IPS DF 4.7 (cell line): ENCODE data around the gene C1QTNF5.
"Not testable (repeated sequence)": the region's sequence is repeated elsewhere in the genome, so short reads cannot be mapped to it uniquely, and the experiment has no call there.

Source experiments
- DNase-seq: peaks from one replicate; pipeline ENCODE4 v3.0.0-alpha.2; 2013; ENCODE audit warnings: low spot score; ENCODE audit errors: extremely low read depth

C1QTNF5 gene, protein sequence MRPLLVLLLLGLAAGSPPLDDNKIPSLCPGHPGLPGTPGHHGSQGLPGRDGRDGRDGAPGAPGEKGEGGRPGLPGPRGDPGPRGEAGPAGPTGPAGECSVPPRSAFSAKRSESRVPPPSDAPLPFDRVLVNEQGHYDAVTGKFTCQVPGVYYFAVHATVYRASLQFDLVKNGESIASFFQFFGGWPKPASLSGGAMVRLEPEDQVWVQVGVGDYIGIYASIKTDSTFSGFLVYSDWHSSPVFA

DNA sequence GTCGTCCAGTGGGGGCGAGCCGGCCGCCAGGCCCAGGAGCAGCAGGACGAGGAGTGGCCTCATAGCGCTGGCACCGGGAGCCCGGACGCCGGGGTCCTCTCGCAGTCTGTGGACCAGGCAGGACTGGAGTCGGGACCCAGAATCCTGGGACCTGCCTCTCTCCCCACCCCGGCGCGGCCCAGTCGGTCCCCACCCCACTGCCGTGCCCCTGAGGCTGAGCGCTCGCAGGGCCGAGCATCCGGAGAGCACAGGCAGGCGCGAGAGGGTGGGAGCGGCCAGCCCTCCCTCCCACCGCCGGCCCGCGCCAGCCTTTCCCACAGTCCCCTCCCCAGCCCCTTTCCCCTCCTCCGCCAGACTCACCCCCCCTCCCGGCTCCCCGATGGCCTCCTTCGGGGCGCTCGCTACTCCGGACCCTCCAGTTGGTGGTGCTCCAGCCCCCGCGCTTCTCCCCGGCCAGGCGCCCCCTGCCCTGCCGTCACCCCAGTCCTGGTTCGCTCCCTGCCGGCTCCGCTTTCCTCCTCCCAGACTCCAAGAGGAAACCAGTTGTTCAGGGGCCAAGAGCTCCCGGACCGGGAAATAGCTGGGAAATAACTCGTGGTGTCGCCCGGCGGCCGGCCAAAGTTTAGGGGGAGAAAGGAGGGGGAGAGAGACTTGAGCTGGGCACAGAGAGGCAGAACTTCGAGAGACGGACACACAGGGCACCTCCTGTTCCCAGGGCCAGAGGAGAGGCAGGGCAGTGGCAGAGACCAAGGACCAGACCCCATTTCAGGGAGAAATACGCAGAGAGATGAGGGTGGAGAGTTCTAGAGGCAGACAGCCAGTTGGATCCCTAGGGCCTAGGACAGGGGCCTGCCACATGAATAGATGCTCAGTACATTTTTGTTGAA is at the start of gene C1QTNF5:
C1QTNF5 (minus strand) TSS at position 549 of the 887 bp plus-strand sequence; CDS start at position 63, 486 bp downstream.
- DNase-seq, result no peak

DNA sequence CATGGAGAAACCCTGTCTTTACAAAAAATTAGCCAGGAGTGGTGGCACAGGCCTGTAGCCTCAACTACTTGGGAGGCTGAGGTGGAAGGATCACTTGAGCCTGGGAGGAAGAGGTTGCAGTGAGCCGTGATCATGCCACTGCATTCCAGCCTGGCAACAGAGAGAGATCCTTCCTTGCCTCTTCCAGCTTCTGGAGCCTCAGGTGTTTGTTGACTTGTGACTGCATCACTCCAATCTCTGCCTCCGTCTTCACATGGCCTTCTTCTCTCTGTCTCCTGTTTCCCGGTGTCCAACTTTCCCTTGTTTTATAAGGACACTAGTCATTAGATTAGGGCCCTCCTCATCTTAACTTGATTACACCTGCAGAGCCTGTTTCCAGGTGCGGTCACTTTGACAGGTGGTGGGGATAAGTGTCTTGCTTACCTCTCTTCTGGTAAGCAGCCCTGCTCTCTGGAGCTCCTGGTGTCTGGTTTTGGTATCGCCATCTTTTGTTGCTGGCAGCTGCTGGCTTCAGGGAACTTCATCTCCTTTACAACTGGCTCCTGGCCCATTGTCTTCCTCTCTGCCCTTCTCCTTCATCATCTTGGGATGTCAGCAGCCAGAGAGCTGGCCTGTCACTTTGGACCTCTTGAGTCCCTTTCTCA is 49.0 kb upstream of the C1QTNF5 start:
- DNase-seq, result no peak

DNA sequence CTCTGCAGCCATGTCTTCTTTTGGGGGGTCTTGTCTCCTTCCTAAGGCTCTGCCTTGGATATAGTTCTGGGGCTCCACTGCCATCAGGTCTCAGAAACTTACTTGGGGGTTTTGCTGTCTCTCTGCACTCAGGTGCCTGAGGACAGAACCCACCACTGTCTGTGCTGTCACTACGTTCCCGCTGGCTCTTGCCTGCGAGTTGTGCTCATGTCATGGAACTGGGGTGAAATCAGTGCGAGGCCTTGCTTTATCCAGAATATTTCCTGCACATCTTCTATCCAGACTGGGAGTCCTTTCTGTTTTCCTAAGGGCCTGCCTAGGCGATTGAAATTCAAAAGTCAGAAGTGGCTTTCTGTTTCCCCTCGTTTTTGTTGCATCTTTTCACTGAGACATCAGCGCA is 47.4 kb upstream of the C1QTNF5 start:
- no peak for DNase-seq

DNA sequence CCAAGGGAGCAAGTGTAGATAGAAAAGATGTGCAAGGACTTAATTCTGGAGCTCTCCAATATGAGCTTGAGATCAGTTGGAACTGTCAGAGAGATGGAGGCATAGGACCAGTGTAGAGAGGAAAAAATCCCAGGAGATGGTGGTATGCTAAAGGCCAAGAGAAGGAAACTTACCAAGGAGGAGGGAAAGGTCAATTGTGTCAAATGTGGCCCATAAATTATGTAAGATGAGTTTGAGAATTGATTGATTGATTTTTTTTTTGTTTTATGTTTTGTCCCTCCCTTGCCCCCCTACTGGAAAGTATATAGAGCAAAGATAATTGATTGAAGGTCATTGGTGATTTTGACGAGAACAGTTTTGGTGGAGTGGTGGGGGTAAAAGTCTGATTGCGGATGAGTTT is 43.6 kb upstream of the C1QTNF5 start:
- DNase-seq, result no peak

DNA sequence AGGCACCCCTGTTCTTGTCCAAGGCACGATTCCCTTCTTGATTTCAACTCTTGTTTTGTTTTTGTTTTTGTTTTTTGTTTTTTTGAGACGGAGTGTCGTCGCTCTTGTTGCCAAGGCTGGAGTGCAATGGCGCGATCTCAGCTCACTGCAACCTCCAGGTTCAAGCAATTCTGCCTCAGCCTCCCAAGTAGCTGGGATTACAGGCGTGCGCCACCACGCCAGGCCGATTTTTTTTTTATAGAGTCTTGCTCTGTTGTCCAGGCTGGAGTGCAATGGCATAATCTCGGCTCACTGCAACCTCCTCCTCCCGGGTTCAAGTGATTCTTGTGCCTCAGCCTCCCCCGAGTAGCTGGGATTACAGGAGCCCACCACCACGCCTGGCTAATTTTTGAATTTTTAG is 41.8 kb upstream of the C1QTNF5 start:
- not testable (repeated sequence) for DNase-seq

DNA sequence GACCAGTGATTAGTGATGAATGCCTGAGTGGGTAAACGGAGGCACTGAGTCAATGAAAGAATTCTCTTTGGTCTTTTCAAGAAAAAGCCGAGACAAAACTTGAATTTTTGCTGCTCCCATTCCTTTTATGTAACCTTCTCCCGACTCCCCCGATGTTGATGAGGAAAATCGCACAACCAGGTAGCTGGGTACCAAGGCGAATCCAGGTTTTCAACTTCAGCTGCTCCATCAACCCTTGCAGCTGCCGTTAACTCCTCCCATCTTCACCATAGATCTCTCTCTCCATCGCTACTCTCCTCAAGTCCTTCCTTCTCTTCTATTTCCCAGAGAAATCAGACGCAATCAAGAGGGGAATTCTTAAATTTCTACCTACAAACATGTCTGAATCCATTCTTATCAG is 41.4 kb upstream of the C1QTNF5 start:
- DNase-seq, result no peak

DNA sequence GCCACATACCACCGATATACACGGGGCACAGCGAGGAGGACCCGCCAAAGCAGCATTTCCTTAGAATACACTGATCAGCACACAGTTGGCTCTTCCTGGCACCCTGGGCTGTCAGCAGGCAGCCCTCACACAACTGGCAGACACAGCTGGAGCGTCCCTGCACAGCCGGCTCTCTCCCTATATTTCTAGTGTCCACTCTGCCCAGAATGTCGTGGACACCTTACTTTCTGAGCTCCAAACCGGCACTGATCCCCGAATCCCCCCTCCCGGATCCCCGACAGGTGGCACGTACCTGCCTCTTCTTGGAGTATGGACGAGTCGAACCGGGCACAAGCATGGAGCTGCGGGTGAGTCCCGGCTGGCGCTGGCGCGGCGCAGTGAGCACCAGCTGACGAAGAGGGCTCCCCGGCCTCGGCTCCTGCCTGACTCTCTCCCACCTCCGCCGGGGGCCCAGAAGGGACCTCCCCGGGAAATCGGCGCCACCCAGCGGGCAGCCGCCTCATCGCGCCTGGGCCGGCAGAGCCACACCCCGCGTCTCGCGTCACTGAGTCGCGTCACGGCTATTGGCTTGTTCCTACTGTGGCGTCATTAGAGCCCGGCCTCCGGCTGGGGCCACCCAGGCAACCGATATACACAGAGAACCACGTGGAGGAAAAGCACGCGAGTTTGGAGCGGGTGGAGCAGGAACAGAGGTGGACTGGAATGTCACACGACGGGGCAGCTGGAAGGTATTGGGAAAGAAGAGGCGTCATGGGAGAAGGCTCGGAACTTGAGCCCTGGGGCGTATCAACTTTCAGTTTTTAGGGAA is 40.7 kb upstream of the C1QTNF5 start, which contains the start of gene USP2:
USP2 (minus strand) TSS at position 510 of the 808 bp plus-strand sequence. CDS start 8,210 bp downstream, outside the sequence.
- DNase-seq, result peak; percentile 78

DNA sequence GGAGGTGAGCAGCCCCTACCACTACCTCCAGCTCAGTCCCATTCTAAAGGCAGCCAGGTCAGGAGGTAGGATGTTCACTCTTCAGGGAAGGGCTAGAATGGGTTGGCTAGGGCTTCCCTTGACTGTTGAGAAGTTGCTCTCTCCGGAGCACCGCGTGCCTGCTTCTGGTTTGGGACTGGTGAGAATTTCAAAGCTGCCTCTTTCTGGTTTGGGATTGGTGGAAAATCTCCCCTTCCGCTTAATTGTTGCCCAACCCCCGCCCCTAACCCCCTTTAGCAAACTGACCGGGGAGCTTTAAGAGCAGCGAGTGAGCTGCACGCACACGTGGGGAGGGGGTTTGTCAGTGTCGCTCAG is 40.1 kb upstream of the C1QTNF5 start:
- DNase-seq, result no peak

DNA sequence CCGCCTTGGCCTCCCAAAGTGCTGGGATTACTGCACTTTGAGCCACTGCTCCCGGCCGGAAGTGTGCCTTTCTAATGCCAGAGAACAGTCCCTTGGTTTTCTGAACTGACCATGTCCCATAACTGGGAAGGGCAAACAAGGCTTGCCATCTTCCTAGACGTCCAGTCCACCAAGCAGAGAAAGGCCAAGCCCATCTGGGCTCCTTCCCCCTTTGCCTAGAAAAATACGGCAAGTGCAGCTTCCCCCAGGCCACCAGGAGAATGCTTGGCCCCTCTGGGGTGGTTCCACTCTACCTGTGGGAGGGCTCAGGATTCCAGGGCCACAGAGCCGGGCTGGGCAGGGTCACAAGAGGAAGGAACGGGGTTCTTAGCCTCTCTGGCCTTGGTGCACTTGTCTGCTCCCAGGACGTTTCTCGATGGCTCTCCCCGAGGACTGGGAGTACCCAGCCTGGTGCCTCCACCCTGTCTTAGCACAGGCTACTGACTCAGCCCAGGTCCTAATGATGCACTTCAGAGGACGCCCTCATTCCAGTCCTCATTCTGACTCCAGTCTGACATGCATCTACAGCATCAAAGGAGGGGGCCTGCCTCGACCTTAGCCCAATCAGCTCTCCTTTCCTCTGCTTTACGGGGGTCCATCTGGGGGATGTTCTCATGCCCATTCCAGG is 39.6 kb upstream of the C1QTNF5 start:
- no peak for DNase-seq

DNA sequence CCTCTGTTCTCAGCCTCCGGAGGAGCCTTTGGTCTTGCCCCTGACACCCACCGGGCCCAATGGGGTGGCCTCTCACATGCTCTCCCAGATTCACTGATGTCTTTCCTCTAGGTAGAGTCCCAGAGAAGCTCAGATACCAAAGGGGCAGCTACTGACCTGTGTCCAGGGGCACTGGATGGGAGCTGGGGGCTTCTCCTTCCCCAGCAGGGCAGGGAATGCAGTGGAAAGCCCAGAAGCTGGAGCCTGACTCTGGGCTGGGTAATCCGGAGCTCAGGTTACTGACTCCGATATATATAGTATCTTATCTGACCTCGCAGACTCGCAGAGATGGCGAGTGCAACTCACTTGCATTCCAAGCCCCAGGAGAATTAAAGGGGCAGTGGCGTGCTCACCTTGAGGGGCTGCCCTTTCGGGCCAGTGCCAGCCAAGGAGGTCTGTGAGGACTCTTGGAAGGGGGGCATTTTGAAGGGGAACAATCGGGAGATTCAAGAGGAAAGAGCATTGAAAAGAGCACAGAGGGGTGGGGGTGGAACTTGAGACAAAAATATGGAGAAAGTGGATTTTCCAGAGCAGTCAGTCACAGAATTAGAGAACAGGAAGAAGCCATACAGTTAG is 38.3 kb upstream of the C1QTNF5 start:
- DNase-seq, result no peak

DNA sequence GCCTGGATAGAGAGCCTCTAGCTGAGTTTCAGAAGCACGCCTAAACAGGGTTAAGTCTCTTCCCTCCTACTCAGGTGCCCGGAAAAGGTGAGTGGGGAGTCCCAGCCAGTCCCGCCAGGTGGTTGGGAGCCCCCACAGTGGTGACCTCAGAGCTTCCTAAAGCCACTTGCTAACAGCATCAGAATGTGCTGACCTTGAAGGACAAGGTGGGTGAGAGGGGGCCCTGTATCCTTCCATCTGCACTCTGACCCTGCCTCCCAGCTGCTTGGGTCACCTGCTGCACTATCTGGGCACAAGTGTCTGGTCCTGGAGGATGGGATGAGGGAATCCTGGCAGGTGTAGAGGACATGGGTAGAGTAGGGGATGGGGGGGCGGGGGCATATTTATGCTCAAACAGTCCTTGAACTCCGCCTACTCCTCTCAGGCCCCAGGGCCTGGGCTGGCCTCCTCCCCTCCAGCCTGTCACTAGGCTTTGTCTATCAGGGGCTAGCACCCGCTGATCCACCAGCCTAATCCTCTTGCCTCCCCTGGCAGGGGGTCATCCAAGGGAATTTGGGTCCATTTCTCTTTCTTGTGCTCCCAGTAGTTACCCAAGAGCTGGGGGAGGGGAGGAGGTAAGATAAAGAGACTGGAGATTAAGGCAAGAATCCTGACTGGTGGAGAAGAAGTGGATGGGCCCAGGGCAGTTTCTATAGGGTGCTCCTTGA is 37.4 kb upstream of the C1QTNF5 start:
- no peak for DNase-seq

DNA sequence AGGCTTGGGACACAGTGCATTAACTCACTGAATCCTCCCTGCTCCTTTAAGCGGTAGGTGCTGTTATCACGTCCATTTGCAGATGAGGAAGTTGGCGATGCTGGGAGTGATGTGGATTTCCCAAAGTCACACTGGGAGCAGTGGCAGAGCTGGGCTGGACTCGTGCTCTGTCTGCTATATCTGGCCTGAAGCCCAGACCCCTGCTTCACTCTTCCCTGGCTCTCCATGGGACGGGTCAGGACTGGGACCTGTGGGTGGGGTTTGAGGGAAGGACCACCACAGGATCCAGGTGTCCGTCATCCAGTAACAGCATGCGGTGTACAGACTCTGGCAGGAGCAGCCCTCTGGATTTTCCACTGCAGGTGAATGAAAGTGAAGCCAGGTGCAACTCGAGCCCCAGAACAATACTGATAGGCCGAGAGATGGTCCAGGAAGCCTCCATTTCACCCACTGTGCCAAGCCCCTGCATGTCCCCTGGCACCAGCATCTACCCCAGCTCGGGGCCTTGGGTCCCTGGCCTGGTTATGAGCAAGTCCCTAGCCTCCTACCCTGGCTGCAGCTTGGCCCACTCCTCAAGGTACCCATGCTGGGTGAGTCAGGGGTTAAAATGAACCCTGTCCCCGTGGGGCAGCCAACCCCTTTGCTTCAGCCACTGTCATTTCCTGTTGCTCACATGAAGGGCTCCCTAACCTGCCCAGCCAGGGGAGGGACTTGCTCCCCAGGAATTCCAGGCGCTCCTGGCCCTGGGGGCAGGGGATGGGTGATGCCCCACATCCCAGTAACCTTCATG is 36.6 kb upstream of the C1QTNF5 start:
- no peak for DNase-seq

DNA sequence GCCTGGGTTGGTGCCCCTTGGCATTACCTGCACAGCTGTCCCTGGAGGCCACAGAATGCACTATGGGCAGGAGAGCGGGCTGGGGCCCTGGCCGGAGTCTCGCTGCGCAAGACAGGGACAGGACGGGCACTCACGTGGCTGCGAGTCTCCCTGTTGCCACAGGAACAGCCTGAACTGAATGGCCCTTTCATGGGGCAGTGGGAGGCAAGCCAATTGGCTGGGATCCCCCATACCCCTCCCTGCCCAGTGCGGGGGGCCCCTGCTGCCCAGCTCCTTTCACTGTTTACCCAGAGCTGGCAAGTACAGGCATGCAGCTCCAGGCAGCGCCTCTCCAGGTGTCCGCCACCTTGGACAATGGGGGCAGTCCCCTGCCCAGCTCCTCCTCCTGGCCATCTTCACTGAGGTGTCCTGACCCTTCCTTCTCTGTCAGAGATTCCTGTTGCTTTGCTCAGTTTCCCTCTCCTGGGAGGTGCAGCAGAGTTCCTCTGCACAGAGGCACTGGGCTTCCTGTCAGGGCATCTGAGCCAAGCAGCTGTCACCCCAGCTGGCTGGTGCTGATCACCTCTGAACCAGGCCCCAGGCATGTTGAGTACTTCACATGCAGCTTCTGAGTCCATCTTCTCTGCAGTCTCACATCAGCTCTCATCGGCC is 35.6 kb upstream of the C1QTNF5 start:
- no peak for DNase-seq

DNA sequence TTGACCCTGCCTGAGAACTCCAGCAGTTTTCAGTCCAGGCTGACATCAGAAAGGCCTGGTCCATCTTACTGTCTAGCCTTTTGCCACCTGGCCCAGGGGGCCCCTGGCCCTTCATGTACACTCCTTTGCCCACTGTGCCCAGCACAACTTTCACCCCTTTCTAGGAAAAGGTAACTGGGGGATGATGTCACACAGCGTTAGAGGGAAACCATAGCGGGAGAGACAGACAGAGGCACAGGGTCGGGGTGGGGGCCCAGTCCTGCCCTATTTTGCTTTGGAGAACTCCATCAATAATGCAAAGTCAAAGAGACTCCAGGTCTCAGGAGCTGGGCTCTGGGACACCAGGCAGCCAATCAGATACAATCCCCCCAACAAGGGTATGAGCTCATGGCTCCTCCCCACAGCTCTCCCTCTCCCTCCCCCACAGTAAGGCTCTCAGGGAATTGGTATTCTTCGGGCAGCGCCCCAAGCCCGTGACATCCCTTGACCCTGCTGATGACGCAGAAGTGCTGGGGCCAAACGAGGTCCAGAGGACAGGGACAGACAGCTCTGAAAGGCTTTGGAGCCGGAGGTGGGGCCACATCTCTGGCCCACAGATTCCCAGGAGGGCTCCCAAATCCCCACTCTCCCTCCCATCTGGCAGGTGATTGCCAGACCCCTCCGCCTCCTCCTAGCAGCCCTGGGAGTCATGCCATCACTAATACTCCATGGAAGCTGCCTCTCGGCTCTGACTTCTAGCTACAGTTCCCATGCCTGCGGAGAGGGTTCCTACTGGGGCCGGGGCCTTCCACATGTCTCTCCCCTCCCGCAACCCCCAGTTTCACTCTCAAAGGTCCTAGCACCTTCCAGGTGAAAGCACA is 34.9 kb upstream of the C1QTNF5 start:
- DNase-seq, result no peak

DNA sequence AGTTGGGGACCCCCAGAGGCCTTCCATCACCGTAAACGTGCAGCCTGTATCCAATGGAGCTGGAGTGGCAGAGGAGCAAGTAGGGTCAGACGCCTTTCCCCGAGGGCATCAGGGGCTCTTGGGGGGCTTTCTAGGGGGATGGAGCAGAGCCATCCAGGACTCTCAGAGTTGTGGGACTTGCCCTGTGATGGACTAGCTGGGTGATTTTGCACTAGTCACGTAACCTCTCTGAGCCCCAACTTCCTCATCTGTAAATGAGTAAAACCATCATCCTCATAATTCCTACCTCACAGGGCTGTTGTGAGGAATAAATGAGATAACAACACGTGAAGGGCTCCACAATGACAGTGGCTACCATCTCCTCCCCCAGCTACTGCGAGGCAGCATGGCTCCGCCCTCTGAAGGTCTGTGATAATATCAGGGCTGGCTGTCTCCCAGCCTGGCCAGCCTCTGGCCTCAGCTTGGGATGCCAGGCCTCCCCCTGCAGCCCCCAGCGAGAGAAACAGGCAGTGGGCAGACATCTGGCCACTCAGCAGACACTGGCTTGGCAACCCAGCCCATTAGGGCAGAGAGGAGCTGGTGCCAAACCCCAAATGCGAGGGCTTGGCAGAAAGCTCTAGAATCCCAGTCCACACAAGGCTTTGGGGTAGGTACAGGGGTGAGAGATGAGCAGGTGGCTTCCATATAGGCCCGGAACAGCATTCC is 34.1 kb upstream of the C1QTNF5 start:
- DNase-seq, result no peak

DNA sequence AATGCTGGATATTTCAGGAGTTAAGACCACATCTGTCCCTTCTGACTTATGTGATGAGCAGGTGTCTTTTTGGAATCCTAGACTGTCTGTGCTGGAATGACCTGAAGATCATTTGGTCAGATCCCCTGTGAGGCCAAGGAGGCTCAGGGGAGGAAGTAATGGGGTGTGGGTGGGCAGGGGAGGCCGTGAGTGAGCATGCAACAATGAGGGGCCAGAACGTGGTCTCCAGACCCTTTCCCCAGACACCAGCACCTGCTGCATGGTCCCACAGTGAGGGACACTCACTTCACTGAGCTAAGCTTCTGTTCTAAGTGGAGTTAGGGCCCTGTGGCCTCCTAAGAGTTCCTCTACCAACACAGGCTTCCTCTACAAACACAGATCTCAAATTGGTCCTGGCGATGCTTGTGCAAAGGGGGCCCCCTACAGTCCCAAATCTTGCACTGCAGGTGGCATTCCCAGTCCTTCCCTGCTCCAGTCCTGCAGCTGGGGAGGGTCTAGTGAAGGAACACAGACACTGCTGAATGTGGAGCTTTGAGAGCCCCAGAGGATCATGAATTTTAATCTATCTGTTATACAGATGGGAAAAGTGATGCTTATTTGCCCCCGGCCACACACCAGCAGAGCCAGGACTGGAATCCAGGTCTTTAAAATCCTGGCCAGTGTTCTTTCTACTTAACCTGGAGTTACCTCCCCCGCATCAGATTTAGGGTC is 33.4 kb upstream of the C1QTNF5 start:
- DNase-seq, result no peak
